GM18505 (cell line): Measurements from ENCODE around the gene RNF220.

Experiments
- ATAC-seq: cut with Tn5 transposase; IDR thresholded peaks from one replicate; pipeline ENCODE4 v1.9.1; 2021; ENCODE audit not compliant: unreplicated experiment
- POLR2A ChIP-seq: IDR thresholded peaks from 4 replicates; pipeline ENCODE4 v1.6.1; 2011; ENCODE audit warnings: borderline replicate concordance; ENCODE audit not compliant: insufficient read depth, insufficient read length; ENCODE audit errors: extremely low read depth

Gene RNF220

GRCh38 chr1:44503625-44504024, 98.6 kb downstream of the RNF220 start:
- TF ChIP-seq POLR2A = no peak
- ATAC-seq = no peak

GRCh38 chr1:44505210-44505993, 100.3 kb downstream of the RNF220 start:
- no peak for TF ChIP-seq POLR2A
- no peak for ATAC-seq

GRCh38 chr1:44507490-44508396, 102.7 kb downstream of the RNF220 start:
- no peak for TF ChIP-seq POLR2A
- no peak for ATAC-seq

GRCh38 chr1:44508397-44508745, 103.3 kb downstream of the RNF220 start:
- ATAC-seq = no peak
- no peak for TF ChIP-seq POLR2A

GRCh38 chr1:44511363-44511762, 106.3 kb downstream of the RNF220 start:
- no peak for ATAC-seq
- TF ChIP-seq POLR2A = no peak

- no peak for ATAC-seq
- no peak for TF ChIP-seq POLR2A
These were observed 106.7 kb downstream of the RNF220 start for GRCh38 chr1:44511769-44512168.

GRCh38 chr1:44512313-44512885, 107.3 kb downstream of the RNF220 start:
- ATAC-seq = no peak
- TF ChIP-seq POLR2A = no peak

- no peak for ATAC-seq
- TF ChIP-seq POLR2A = no peak
These were observed 108.1 kb downstream of the RNF220 start for GRCh38 chr1:44513111-44513510.

- no peak for TF ChIP-seq POLR2A
- ATAC-seq = no peak
These were observed 109.6 kb downstream of the RNF220 start for GRCh38 chr1:44514673-44515072.

- no peak for ATAC-seq
- TF ChIP-seq POLR2A = no peak
These were observed 110.4 kb downstream of the RNF220 start for GRCh38 chr1:44515416-44515815.

GRCh38 chr1:44519035-44519676, 114.1 kb downstream of the RNF220 start:
- ATAC-seq = no peak
- no peak for TF ChIP-seq POLR2A

- TF ChIP-seq POLR2A = no peak
- ATAC-seq = no peak
These were observed 116.5 kb downstream of the RNF220 start for GRCh38 chr1:44521378-44522080.

GRCh38 chr1:44523593-44524591, 118.8 kb downstream of the RNF220 start:
- TF ChIP-seq POLR2A = no peak
- ATAC-seq = no peak
